HCT116 (cell line): ENCODE results near the gene MST1.

Source experiments
- CEBPB ChIP-seq: IDR thresholded peaks from 2 replicates; pipeline ENCODE4 v1.6.1; 2012; ENCODE audit warnings: low read depth
- EZH2 ChIP-seq: fragments of 200-600 bp; sonication (generic); IDR thresholded peaks from 2 replicates; pipeline ENCODE4 v1.6.1; 2017; ENCODE audit warnings: antibody characterized with exemption, mixed run types
- POLR2A ChIP-seq: IDR thresholded peaks from 2 replicates; pipeline ENCODE4 v1.7.0; 2011; ENCODE audit warnings: borderline replicate concordance; ENCODE audit not compliant: insufficient read depth, insufficient read length; ENCODE audit errors: extremely low read depth
- POLR2AphosphoS5 ChIP-seq: IDR thresholded peaks from 2 replicates; pipeline ENCODE4 v1.6.1; 2011; ENCODE audit warnings: mild to moderate bottlenecking, low read depth, low read length, moderate library complexity
- RAD21 ChIP-seq: IDR thresholded peaks from 2 replicates; pipeline ENCODE4 v1.6.1; 2012; ENCODE audit warnings: low read depth, mild to moderate bottlenecking
- REST ChIP-seq: IDR thresholded peaks from 2 replicates; pipeline ENCODE4 v1.6.1; 2012; ENCODE audit warnings: low read depth
- TF ChIP-seq, protein P1 (sequence below), 3 experiments: fragments of 200-600 bp in 1 of 3; sonication (generic) in 1 of 3; IDR thresholded peaks in 2 of 3; conservative IDR thresholded peaks in 1 of 3; 2 replicates each; pipeline ENCODE4 v1.5.1; 2012 to 2017; ENCODE audit warnings: low read depth in 2 of 3, low read length in 2 of 3, antibody characterized with exemption in 1 of 3, borderline replicate concordance in 1 of 3, control low read depth in 1 of 3, mild to moderate bottlenecking in 1 of 3, mixed read lengths in 1 of 3, mixed run types in 1 of 3, moderate library complexity in 1 of 3; ENCODE audit not compliant: insufficient read depth in 1 of 3

DNA sequence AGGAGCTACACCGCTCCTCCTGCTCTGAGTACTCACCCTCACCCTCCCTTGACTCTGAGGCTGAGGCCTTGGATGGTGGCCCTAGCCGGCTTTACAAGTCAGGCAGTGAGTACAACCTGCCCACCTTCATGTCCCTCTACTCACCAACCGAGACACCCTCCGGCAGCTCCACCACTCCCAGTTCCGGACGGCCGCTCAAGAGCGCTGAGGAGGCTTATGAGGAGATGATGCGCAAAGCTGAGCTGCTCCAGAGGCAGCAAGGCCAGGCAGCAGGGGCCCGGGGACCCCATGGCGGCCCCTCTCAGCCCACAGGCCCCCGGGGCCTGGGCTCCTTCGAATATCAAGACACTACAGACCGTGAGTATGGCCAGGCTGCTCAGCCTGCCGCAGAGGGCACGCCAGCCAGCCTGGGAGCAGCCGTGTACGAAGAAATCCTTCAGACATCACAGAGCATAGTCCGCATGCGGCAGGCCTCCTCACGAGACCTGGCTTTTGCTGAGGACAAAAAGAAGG lies 36.3 kb downstream of the MST1 start:
- no peak for TF ChIP-seq EZH2
- TF ChIP-seq POLR2AphosphoS5: no peak
- TF ChIP-seq, protein P1, sequence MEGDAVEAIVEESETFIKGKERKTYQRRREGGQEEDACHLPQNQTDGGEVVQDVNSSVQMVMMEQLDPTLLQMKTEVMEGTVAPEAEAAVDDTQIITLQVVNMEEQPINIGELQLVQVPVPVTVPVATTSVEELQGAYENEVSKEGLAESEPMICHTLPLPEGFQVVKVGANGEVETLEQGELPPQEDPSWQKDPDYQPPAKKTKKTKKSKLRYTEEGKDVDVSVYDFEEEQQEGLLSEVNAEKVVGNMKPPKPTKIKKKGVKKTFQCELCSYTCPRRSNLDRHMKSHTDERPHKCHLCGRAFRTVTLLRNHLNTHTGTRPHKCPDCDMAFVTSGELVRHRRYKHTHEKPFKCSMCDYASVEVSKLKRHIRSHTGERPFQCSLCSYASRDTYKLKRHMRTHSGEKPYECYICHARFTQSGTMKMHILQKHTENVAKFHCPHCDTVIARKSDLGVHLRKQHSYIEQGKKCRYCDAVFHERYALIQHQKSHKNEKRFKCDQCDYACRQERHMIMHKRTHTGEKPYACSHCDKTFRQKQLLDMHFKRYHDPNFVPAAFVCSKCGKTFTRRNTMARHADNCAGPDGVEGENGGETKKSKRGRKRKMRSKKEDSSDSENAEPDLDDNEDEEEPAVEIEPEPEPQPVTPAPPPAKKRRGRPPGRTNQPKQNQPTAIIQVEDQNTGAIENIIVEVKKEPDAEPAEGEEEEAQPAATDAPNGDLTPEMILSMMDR (IDR thresholded peaks at IDR 0.05 in 2 of 3, conservative IDR thresholded peaks at IDR 0.05 in 1 of 3; ENCODE audit: borderline replicate concordance in 1 of 3, insufficient read depth in 1 of 3, low read depth in 2 of 3, low read length in 2 of 3): no peak
- TF ChIP-seq RAD21: no peak
- no peak for TF ChIP-seq POLR2A
- no peak for TF ChIP-seq CEBPB
- TF ChIP-seq REST: no peak
